ENCODE results near the gene USP16. TPM values are rescaled to one million over a fixed set of nuclear protein-coding genes. Genes with fewer than 3 reads are reported as not detected.

USP16 gene
- total RNA-seq, 5 donors from 2014 or later (not counting 1 experiment from before 2014, with no cell fraction given), result 41.8 to 68.7 (median 45.4) TPM

DNA sequence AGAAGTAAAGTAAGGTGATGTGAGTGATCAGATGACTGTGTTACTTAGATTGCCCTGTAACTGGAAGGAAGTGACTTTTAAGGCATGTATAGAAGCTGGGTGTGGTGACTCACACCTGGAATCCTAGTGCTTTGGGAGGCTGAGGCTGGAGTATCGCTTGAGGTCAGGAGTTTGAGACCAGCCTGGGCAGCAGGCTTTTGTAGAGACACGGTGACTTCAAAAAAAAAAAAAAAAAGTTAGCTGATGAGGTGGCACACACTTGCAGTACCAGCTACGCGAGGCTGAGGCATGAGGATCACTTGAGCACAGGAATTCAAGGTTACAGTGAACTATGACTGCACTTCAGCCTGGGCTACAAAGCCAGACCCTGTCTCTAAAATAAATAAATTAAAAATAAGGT, 2.3 kb upstream of the USP16 start:
- DNase-seq (peak in 1 of 35 experiments; percentile 43), ATAC-seq (replicated peaks in 1 of 4) (no peak)
- H3K9me3 Mint-ChIP-seq, result no peaks in the 10 kb centered on the region
- peaks cover 3% of the 10 kb centered on the region for H3K36me3 Mint-ChIP-seq
- Histone ChIP-seq H3K36me3 (ENCODE audit: control insufficient read depth in 2 of 2, extremely low read depth in 1 of 2, insufficient read depth in 1 of 2, low read length in 1 of 2) (no peaks in the 10 kb centered on the region), H3K4me3 (ENCODE audit: control insufficient read depth in 1 of 2, extremely low read depth in 1 of 2, low read length in 1 of 2) (no peak overlapping the region), H3K27me3 (replicated peaks in 1 of 2; ENCODE audit: control insufficient read depth in 2 of 2, extremely low read depth in 1 of 2, insufficient read depth in 2 of 2, low read length in 1 of 2) (no peaks in the 10 kb centered on the region), H3K9me3 (no peaks in the 10 kb centered on the region), H3K4me1 (ENCODE audit: control insufficient read depth in 1 of 2, extremely low read depth in 1 of 2, insufficient read depth in 2 of 2, low read length in 2 of 2) (peaks cover 32 to 54% of the 10 kb centered on the region in 2 experiments), H3K27ac (ENCODE audit: low read length) (peak overlapping the region; percentile 56)
- POLR2A ChIA-PET, result interaction anchor here (0.6 to 7.2 kb wide), 7 partner anchors 9 to 187 kb away, joined by 3 to 106 read pairs (median 5); partner anchors contain the start of genes CCT8 (in 1 of the 2) and LTN1 (in 1 of the 2)
- CTCF ChIA-PET, result interaction anchor here (0.6 to 1.8 kb wide), 4 partner anchors 18 to 51 kb away, joined by 3 to 5 read pairs (median 4); partner anchors contain the start of gene CCT8 (in 1 of the 2)
- H3K27me3 Mint-ChIP-seq, result no peaks in the 10 kb centered on the region
- H3K27ac Mint-ChIP-seq, result peak overlapping the region; percentile 71 to 75
- 100% methylated on average over 1 of the region's 4 CpGs for WGBS (ENCODE audit: insufficient coverage)
- H3K4me1 Mint-ChIP-seq, result peaks cover 58 to 65% (median 65%) of the 10 kb centered on the region in 3 donors
- peak overlapping the region in 2 of 3 donors; percentile 13 to 40 for H3K4me3 Mint-ChIP-seq

DNA sequence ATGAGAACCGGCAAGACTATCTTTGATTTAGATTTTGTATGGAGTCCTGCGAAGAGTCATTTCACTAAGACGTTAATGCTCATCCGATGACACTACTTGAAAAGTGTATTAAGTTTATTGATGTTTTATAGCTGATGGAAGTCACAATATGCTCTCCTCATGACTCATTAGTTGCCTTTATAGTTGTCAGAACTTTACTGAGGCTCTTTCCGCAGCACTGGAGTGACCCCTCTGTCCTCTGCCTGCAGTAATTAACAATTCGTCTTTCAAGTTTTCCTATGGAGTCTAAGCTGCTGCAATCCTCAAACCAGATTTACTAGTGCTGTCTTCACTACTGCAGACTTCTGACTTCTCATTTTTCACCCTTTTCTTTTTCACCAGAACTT, 853 bp downstream of the USP16 start:
- peaks cover 50 to 56% (median 54%) of the 10 kb centered on the region in 3 donors for H3K4me1 Mint-ChIP-seq
- ChIA-PET CTCF (interaction anchor here (0.7 to 2.6 kb wide), 7 partner anchors 9 to 47 kb away, joined by 3 to 19 read pairs (median 8); partner anchors contain the start of gene LTN1 (in 1 of the 2)), POLR2A (interaction anchor here (0.8 to 7.2 kb wide), 10 partner anchors 23 to 58 kb away, joined by 3 to 106 read pairs (median 6); partner anchors contain the start of gene LTN1 (in 2 of the 2))
- peak overlapping the region; percentile 97 to 100 for H3K27ac Mint-ChIP-seq
- H3K27me3 Mint-ChIP-seq, result no peaks in the 10 kb centered on the region
- ATAC-seq (replicated peaks in 1 of 4) (no peak), DNase-seq (peak in 1 of 35 experiments; percentile 44)
- 7% methylated on average over 4 of the region's 6 CpGs for WGBS (ENCODE audit: insufficient coverage)
- H3K4me3 ChIP-seq (ENCODE audit: control insufficient read depth in 1 of 2, extremely low read depth in 1 of 2, low read length in 1 of 2), result peak overlapping the region; percentile 89 to 97
- peak overlapping the region; percentile 100 for H3K27ac ChIP-seq (ENCODE audit: low read length)
- H3K36me3 Mint-ChIP-seq, result peaks cover 18% of the 10 kb centered on the region
- no peaks in the 10 kb centered on the region for H3K27me3 ChIP-seq (replicated peaks in 1 of 2; ENCODE audit: control insufficient read depth in 2 of 2, extremely low read depth in 1 of 2, insufficient read depth in 2 of 2, low read length in 1 of 2)
- H3K4me1 ChIP-seq (ENCODE audit: control insufficient read depth in 1 of 2, extremely low read depth in 1 of 2, insufficient read depth in 2 of 2, low read length in 2 of 2), result peaks cover 21 to 37% of the 10 kb centered on the region in 2 experiments
- no peaks in the 10 kb centered on the region for H3K9me3 Mint-ChIP-seq
- H3K36me3 ChIP-seq (ENCODE audit: control insufficient read depth in 2 of 2, extremely low read depth in 1 of 2, insufficient read depth in 1 of 2, low read length in 1 of 2), result peaks cover 0 to 17% of the 10 kb centered on the region in 2 donors
- peak overlapping the region; percentile 92 to 99 (median 98) for H3K4me3 Mint-ChIP-seq
- no peaks in the 10 kb centered on the region for H3K9me3 ChIP-seq

DNA sequence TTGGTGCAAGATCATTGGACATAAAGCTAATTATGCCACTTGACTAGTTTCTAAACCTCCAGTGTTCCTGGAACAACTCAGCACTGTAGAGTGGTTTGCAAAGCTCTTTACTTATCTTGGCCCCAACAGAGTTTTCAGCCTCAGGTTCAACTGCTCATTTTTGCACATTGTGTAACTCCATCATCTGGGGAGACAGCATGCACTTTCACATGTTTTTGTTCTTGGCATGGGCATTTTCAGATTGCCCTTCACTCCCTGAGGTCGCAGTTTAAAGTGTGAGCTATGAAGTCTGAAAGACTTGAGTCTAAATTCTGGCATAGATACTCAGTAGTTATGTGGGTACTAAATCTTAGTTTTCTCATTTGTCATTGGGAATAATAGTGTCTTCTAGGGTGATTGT, 5.1 kb downstream of the USP16 start:
- Histone ChIP-seq H3K4me1 (ENCODE audit: control insufficient read depth in 1 of 2, extremely low read depth in 1 of 2, insufficient read depth in 2 of 2, low read length in 2 of 2) (peaks cover 11 to 13% of the 10 kb centered on the region in 2 experiments), H3K4me3 (ENCODE audit: control insufficient read depth in 1 of 2, extremely low read depth in 1 of 2, low read length in 1 of 2) (no peak overlapping the region), H3K36me3 (ENCODE audit: control insufficient read depth in 2 of 2, extremely low read depth in 1 of 2, insufficient read depth in 1 of 2, low read length in 1 of 2) (peaks cover 15 to 48% of the 10 kb centered on the region in 2 donors), H3K27me3 (replicated peaks in 1 of 2; ENCODE audit: control insufficient read depth in 2 of 2, extremely low read depth in 1 of 2, insufficient read depth in 2 of 2, low read length in 1 of 2) (no peaks in the 10 kb centered on the region), H3K9me3 (no peaks in the 10 kb centered on the region), H3K27ac (ENCODE audit: low read length) (no peak overlapping the region)
- Mint-ChIP-seq H3K36me3 (peaks cover 42% of the 10 kb centered on the region), H3K9me3 (no peaks in the 10 kb centered on the region), H3K27ac (no peak overlapping the region), H3K4me3 (no peak overlapping the region), H3K27me3 (no peaks in the 10 kb centered on the region), H3K4me1 (peaks cover 42 to 55% (median 48%) of the 10 kb centered on the region in 3 donors)
- POLR2A ChIA-PET, result interaction anchor here (0.5 to 1.2 kb wide), 3 partner anchors 10 to 11 kb away, joined by 3 to 4 read pairs (median 4); partner anchors contain the start of gene RWDD2B (in 1 of the 2)
- DNase-seq (no peak), ATAC-seq (replicated peaks in 1 of 4) (no peak)
- no CpG with 5 or more reads among the region's 1 CpG for WGBS (ENCODE audit: insufficient coverage)
- CTCF ChIA-PET, result interaction anchor here in 1 of 2 donors (1.6 kb wide), 1 partner anchor 11 kb away, joined by 4 read pairs; no protein-coding TSS in a partner anchor

DNA sequence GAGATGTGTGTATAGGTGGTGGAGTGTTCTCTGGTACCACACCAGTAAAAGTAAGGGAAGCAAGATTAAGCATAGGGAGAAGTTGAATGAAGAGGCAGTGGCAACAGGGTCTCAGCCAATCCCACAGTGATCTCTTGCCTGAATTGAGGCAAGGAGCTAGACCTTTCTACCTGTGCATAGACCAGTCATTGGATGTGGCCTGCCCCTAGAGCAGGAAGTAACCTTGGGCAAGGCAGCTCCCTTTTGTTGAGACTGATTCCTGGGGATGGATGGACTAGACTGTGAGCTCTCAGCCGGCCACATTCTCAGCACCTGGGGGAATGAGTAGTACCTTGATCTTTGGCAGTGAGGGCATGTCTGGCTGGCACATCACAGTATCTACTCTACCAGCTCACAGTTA, 6.4 kb downstream of the USP16 start:
- CTCF ChIA-PET, result interaction anchor here in 1 of 2 donors (1.6 kb wide), 1 partner anchor 9 kb away, joined by 4 read pairs; no protein-coding TSS in a partner anchor
- DNase-seq (no peak), ATAC-seq (replicated peaks in 1 of 4) (no peak)
- Mint-ChIP-seq H3K4me3 (no peak overlapping the region), H3K4me1 (peaks cover 32 to 42% (median 37%) of the 10 kb centered on the region in 3 donors), H3K9me3 (no peaks in the 10 kb centered on the region), H3K36me3 (peaks cover 48% of the 10 kb centered on the region), H3K27ac (no peak overlapping the region), H3K27me3 (no peaks in the 10 kb centered on the region)
- Histone ChIP-seq H3K27ac (ENCODE audit: low read length) (no peak overlapping the region), H3K36me3 (ENCODE audit: control insufficient read depth in 2 of 2, extremely low read depth in 1 of 2, insufficient read depth in 1 of 2, low read length in 1 of 2) (peaks cover 20 to 60% of the 10 kb centered on the region in 2 donors), H3K27me3 (replicated peaks in 1 of 2; ENCODE audit: control insufficient read depth in 2 of 2, extremely low read depth in 1 of 2, insufficient read depth in 2 of 2, low read length in 1 of 2) (no peaks in the 10 kb centered on the region), H3K4me3 (ENCODE audit: control insufficient read depth in 1 of 2, extremely low read depth in 1 of 2, low read length in 1 of 2) (no peak overlapping the region), H3K9me3 (no peaks in the 10 kb centered on the region), H3K4me1 (ENCODE audit: control insufficient read depth in 1 of 2, extremely low read depth in 1 of 2, insufficient read depth in 2 of 2, low read length in 2 of 2) (peaks cover 6 to 7% of the 10 kb centered on the region in 2 experiments)
- no CpG with 5 or more reads among the region's 1 CpG for WGBS (ENCODE audit: insufficient coverage)
- POLR2A ChIA-PET, result interaction anchor here in 1 of 2 donors (0.5 kb wide), 1 partner anchor 140 kb away, joined by 3 read pairs; no protein-coding TSS in a partner anchor

DNA sequence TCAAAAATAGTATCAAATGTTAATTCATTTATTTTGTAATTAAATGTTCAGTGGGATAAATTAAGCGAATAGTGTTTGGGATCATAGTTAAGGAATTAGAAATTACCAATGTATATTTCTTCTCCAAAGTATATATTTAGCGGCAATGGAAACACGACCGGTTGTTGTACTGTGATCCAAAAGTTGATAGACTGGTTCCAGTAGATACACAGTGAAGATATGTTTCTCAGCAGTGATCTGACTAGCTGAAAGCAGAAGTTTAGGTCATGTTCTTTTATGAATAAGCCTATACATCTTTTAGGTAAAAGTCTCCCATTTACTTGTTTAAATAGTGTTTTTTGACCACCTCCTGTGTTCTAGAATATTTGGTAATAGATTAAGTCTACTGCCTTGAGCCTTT, 8.8 kb downstream of the USP16 start:
- H3K9me3 ChIP-seq, result no peaks in the 10 kb centered on the region
- CTCF ChIA-PET, result no interaction called here
- no peak overlapping the region for H3K27ac ChIP-seq (ENCODE audit: low read length)
- no peak overlapping the region for H3K4me3 Mint-ChIP-seq
- H3K36me3 Mint-ChIP-seq, result peaks cover 54% of the 10 kb centered on the region
- POLR2A ChIA-PET, result no interaction called here
- WGBS (ENCODE audit: insufficient coverage), result no CpG with 5 or more reads among the region's 4 CpGs
- no peaks in the 10 kb centered on the region for H3K9me3 Mint-ChIP-seq
- H3K4me1 ChIP-seq (ENCODE audit: control insufficient read depth in 1 of 2, extremely low read depth in 1 of 2, insufficient read depth in 2 of 2, low read length in 2 of 2), result no peaks in the 10 kb centered on the region
- H3K27me3 ChIP-seq (replicated peaks in 1 of 2; ENCODE audit: control insufficient read depth in 2 of 2, extremely low read depth in 1 of 2, insufficient read depth in 2 of 2, low read length in 1 of 2), result no peaks in the 10 kb centered on the region
- peaks cover 19 to 27% (median 27%) of the 10 kb centered on the region in 3 donors for H3K4me1 Mint-ChIP-seq
- no peak overlapping the region for H3K4me3 ChIP-seq (ENCODE audit: control insufficient read depth in 1 of 2, extremely low read depth in 1 of 2, low read length in 1 of 2)
- ATAC-seq (replicated peaks in 1 of 4), result no peak
- no peak for DNase-seq
- no peaks in the 10 kb centered on the region for H3K27me3 Mint-ChIP-seq
- peaks cover 20 to 83% of the 10 kb centered on the region in 2 donors for H3K36me3 ChIP-seq (ENCODE audit: control insufficient read depth in 2 of 2, extremely low read depth in 1 of 2, insufficient read depth in 1 of 2, low read length in 1 of 2)
- no peak overlapping the region for H3K27ac Mint-ChIP-seq

DNA sequence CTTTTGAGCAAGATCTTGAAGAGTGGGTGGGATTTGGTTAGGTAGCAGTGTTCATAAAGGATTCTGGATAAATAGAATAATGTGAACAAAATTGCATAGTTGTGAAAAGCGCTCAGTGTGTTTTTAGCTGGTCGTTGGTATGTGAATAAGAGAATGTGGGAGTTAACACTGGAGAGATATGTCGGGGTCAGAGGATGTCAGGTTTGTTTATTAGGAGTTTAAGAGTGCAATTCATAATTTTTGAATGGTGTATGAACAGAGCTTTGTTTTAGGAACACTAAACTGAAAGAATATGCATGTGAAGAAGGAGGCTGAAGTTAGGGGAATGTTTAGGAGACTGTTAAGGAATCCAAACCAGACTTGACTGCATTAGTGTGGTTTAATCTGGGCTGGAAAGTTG, 9.4 kb downstream of the USP16 start:
- POLR2A ChIA-PET, result interaction anchor here in 1 of 2 donors (1.5 kb wide), 1 partner anchor 31 kb away, joined by 3 read pairs; no protein-coding TSS in a partner anchor
- WGBS (ENCODE audit: insufficient coverage), result 95% methylated on average over 3 of the region's 3 CpGs
- no peak overlapping the region for H3K27ac Mint-ChIP-seq

More for the DNA sequence above, 9.4 kb downstream of the USP16 start:
- CTCF ChIA-PET, result interaction anchor here in 1 of 2 donors (1.3 kb wide), 1 partner anchor 9 kb away, joined by 3 read pairs; the partner anchor contains the start of gene USP16
- H3K27me3 ChIP-seq (replicated peaks in 1 of 2; ENCODE audit: control insufficient read depth in 2 of 2, extremely low read depth in 1 of 2, insufficient read depth in 2 of 2, low read length in 1 of 2), result no peaks in the 10 kb centered on the region
- Mint-ChIP-seq H3K4me3 (no peak overlapping the region), H3K27me3 (no peaks in the 10 kb centered on the region), H3K36me3 (peaks cover 52% of the 10 kb centered on the region), H3K9me3 (no peaks in the 10 kb centered on the region), H3K4me1 (peaks cover 19 to 27% (median 27%) of the 10 kb centered on the region in 3 donors)
- no peaks in the 10 kb centered on the region for H3K9me3 ChIP-seq
- H3K4me1 ChIP-seq (ENCODE audit: control insufficient read depth in 1 of 2, extremely low read depth in 1 of 2, insufficient read depth in 2 of 2, low read length in 2 of 2), result no peaks in the 10 kb centered on the region
- H3K27ac ChIP-seq (ENCODE audit: low read length), result no peak overlapping the region
- DNase-seq (no peak), ATAC-seq (replicated peaks in 1 of 4) (no peak)
- H3K36me3 ChIP-seq (ENCODE audit: control insufficient read depth in 2 of 2, extremely low read depth in 1 of 2, insufficient read depth in 1 of 2, low read length in 1 of 2), result peaks cover 20 to 83% of the 10 kb centered on the region in 2 donors
- H3K4me3 ChIP-seq (ENCODE audit: control insufficient read depth in 1 of 2, extremely low read depth in 1 of 2, low read length in 1 of 2), result no peak overlapping the region

Data from T-cell (primary cell).